ENCODE data around the gene KIAA1328.

KIAA1328 gene

DNA sequence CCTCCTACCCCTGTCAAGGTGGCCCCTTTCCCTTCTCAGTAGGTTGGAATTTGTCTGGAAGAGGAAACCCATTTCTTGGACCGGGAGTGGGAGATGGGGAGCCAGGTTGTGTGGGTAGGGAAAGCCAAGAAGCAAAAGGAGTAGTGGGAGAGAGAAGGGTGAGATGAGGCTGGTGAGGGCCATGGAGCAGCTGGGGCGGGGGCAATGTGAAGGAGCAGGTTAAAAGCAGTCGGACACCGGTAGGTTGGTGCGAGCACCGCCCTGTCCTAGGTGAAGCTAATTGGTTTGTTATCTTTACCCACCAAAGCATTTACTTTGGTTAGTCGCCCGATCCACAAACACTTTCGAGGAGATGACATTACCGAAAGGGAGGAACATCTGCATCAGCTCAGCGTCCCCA, 429.9 kb downstream of the KIAA1328 start:
- TF ChIP-seq, protein P1, sequence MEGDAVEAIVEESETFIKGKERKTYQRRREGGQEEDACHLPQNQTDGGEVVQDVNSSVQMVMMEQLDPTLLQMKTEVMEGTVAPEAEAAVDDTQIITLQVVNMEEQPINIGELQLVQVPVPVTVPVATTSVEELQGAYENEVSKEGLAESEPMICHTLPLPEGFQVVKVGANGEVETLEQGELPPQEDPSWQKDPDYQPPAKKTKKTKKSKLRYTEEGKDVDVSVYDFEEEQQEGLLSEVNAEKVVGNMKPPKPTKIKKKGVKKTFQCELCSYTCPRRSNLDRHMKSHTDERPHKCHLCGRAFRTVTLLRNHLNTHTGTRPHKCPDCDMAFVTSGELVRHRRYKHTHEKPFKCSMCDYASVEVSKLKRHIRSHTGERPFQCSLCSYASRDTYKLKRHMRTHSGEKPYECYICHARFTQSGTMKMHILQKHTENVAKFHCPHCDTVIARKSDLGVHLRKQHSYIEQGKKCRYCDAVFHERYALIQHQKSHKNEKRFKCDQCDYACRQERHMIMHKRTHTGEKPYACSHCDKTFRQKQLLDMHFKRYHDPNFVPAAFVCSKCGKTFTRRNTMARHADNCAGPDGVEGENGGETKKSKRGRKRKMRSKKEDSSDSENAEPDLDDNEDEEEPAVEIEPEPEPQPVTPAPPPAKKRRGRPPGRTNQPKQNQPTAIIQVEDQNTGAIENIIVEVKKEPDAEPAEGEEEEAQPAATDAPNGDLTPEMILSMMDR (IDR thresholded peaks at IDR 0.05; ENCODE audit: unreplicated experiment in 3 of 3) = no peak

DNA sequence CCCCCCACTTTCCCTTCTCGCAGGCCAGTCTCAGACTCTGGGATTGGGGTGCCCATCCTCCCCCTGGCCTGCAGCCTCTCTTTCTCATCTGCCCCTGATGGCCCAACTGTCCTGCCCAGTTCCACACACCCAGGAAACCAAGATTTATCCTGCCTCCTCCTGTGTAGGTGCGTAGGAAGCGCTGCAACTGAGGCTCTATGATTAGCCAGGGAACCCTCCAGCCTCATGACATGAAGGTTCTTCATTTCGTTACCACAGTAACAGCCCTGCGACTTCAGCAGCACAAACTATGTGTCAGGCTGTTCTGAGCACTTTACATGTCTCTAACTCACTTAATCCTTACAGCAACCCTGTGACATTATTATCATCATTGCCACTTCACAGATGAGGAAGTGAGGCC, 430.8 kb downstream of the KIAA1328 start:
- Mint-ChIP-seq H3K4me3 (no peak overlapping the region), H3K27me3 (ENCODE audit: low read depth) (peaks cover 52% of the 10 kb centered on the region), H3K9me3 (no peaks in the 10 kb centered on the region), H3K4me1 (peaks cover 10% of the 10 kb centered on the region), H3K27ac (no peak overlapping the region), H3K36me3 (ENCODE audit: low read depth) (no peaks in the 10 kb centered on the region)
- TF ChIP-seq, protein P1 (IDR thresholded peaks at IDR 0.05; ENCODE audit: unreplicated experiment in 3 of 3) = no peak

More for the DNA sequence above, 429.9 kb downstream of the KIAA1328 start:
- H3K36me3 Mint-ChIP-seq (ENCODE audit: low read depth) = no peaks in the 10 kb centered on the region
- H3K4me1 Mint-ChIP-seq = peaks cover 10% of the 10 kb centered on the region
- H3K27ac Mint-ChIP-seq = no peak overlapping the region
- peaks cover 45% of the 10 kb centered on the region for H3K27me3 Mint-ChIP-seq (ENCODE audit: low read depth)
- H3K9me3 Mint-ChIP-seq = no peaks in the 10 kb centered on the region
- H3K4me3 Mint-ChIP-seq = no peak overlapping the region

DNA sequence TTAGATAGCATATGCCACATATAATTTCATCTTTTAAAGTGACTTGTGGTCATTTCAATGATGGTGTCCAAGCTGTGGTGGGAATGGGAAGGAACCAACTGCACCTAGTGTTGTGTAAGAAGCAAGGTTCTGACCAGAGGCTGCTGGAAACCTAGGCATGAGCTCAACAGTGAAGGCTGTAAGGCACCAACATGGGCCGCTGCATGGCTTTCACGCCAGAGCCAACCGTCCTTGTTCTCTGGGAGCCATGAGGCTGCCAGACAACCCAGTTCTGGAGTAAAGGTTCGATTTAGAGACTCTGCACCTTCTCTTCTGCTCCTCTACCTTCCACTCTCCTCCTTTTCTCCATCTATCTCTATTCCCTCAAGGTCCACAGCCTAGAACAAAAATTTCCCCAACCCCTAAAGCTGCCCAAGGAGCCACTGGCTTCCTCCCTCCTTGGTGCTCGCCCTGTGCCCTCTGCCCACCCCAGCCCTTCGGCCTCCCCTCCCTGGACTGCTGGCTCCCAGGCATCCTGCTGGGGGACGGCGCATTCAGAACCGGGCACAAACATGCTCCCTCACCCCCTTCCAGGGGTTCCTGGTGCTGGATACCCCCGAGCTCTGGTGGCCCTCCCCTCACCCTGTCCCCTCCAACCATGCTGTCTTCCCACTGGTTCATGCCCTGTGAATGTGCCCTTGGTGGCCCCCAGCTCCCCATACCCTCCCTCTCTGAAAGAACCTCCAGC, 431.6 kb downstream of the KIAA1328 start:
- no peaks in the 10 kb centered on the region for H3K9me3 Mint-ChIP-seq
- H3K4me1 Mint-ChIP-seq = peaks cover 10% of the 10 kb centered on the region
- peaks cover 47% of the 10 kb centered on the region for H3K27me3 Mint-ChIP-seq (ENCODE audit: low read depth)
- H3K4me3 Mint-ChIP-seq = no peak overlapping the region
- H3K27ac Mint-ChIP-seq = no peak overlapping the region
- H3K36me3 Mint-ChIP-seq (ENCODE audit: low read depth) = no peaks in the 10 kb centered on the region
- TF ChIP-seq, protein P1 (IDR thresholded peaks at IDR 0.05; ENCODE audit: unreplicated experiment in 3 of 3) = no peak

DNA sequence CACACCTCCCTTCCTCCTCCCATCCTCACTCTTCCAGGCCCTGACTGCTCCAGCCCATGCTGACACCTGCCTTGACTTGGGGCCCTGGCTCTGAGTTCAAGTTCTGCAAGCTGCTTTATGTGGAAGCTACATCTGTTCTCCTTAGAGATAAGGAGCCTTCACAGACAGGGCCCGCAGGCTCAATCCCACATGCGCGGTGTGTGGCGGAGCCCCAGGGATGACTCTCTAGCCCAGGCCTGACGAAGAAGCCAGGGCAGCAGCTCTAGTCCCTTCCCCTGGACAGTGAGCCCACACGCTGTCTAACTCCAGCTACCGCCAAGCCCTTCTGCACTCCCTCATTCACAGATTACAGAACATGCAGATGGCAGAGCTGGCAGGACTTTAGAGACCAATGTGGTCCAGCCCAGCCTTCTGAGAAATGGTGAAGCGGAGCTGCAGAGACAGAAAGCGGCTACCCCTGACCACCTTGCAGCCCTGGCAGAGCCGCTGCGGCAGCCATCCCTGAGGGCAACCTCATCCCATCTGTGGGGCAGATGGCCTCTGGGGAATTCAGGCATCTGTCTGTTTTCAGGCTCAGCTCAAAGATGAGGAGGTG, 432.4 kb downstream of the KIAA1328 start:
- no peaks in the 10 kb centered on the region for H3K9me3 Mint-ChIP-seq
- H3K4me1 Mint-ChIP-seq = peaks cover 10% of the 10 kb centered on the region
- H3K36me3 Mint-ChIP-seq (ENCODE audit: low read depth) = no peaks in the 10 kb centered on the region
- peaks cover 47% of the 10 kb centered on the region for H3K27me3 Mint-ChIP-seq (ENCODE audit: low read depth)
- H3K27ac Mint-ChIP-seq = no peak overlapping the region
- no peak overlapping the region for H3K4me3 Mint-ChIP-seq
- TF ChIP-seq, protein P1 (IDR thresholded peaks at IDR 0.05; ENCODE audit: unreplicated experiment in 3 of 3) = no peak

GRCh38 chr18:37261988-37262387, 433.1 kb downstream of the KIAA1328 start:
- TF ChIP-seq, protein P1 (IDR thresholded peaks at IDR 0.05; ENCODE audit: unreplicated experiment in 3 of 3) = no peak
- Mint-ChIP-seq H3K27me3 (ENCODE audit: low read depth) (peaks cover 43% of the 10 kb centered on the region), H3K4me3 (no peak overlapping the region), H3K27ac (no peak overlapping the region), H3K36me3 (ENCODE audit: low read depth) (no peaks in the 10 kb centered on the region), H3K9me3 (no peaks in the 10 kb centered on the region), H3K4me1 (peaks cover 6% of the 10 kb centered on the region)

- Mint-ChIP-seq H3K9me3 (no peaks in the 10 kb centered on the region), H3K36me3 (ENCODE audit: low read depth) (no peaks in the 10 kb centered on the region), H3K27me3 (ENCODE audit: low read depth) (peaks cover 27% of the 10 kb centered on the region), H3K4me3 (peak overlapping the region in 1 of 3 experiments; percentile 1), H3K27ac (no peak overlapping the region), H3K4me1 (no peaks in the 10 kb centered on the region)
- TF ChIP-seq, protein P1 (IDR thresholded peaks at IDR 0.05; ENCODE audit: unreplicated experiment in 3 of 3) = no peak
These were observed 436.0 kb downstream of the KIAA1328 start for GRCh38 chr18:37264956-37265355.
